HepG2 (cell line): ENCODE measurements around the gene SF3B5. TPM values are rescaled to one million over a fixed set of nuclear protein-coding genes. Genes with fewer than 3 reads are reported as not detected.

Source experiments
- ARNT2 ChIP-seq: sonication (generic); formaldehyde crosslinking; IDR thresholded peaks from 2 replicates; pipeline ENCODE4 v1.8.0; 2022; ENCODE audit warnings: mild to moderate bottlenecking, low read depth, missing genetic modification reagents, moderate library complexity
- HDAC2 ChIP-seq: sonication (generic); formaldehyde crosslinking; IDR thresholded peaks from 2 replicates; pipeline ENCODE4 v1.4.0; 2020; ENCODE audit warnings: missing genetic modification reagents
- JUND ChIP-seq: sonication (generic); formaldehyde crosslinking; IDR thresholded peaks from 2 replicates; pipeline ENCODE4 v1.8.0; 2022; ENCODE audit warnings: mild to moderate bottlenecking, missing genetic modification reagents
- MED8 ChIP-seq: sonication (generic); formaldehyde crosslinking; IDR thresholded peaks from 2 replicates; pipeline ENCODE4 v1.8.1; 2023; ENCODE audit warnings: mild to moderate bottlenecking, missing genetic modification reagents; ENCODE audit not compliant: insufficient replicate concordance
- MIER2 ChIP-seq: IDR thresholded peaks from 2 replicates; pipeline ENCODE4 v1.6.1; 2016; ENCODE audit warnings: missing biosample characterization, missing genetic modification reagents
- RARA ChIP-seq: IDR thresholded peaks from 2 replicates; pipeline ENCODE4 v1.6.1; 2016; ENCODE audit warnings: missing genetic modification reagents, missing compliant biosample characterization
- RBAK ChIP-seq: sonication (generic); formaldehyde crosslinking; IDR thresholded peaks from 2 replicates; pipeline ENCODE4 v1.5.1; 2020; ENCODE audit warnings: mild to moderate bottlenecking, missing genetic modification reagents
- REXO4 ChIP-seq: sonication (generic); formaldehyde crosslinking; IDR thresholded peaks from 2 replicates; pipeline ENCODE4 v1.8.0; 2022; ENCODE audit warnings: missing genetic modification reagents, mild to moderate bottlenecking, borderline replicate concordance
- SRSF9 ChIP-seq: fragments of 200-400 bp; formaldehyde crosslinking; IDR thresholded peaks from 2 replicates; pipeline ENCODE4 v1.6.1; 2018; ENCODE audit warnings: borderline replicate concordance, mild to moderate bottlenecking, low read depth, low read length; ENCODE audit not compliant: insufficient read depth, poor library complexity, severe bottlenecking
- STAG1 ChIP-seq: sonication (generic); formaldehyde crosslinking; IDR thresholded peaks from 2 replicates; pipeline ENCODE4 v1.4.0; 2020; ENCODE audit warnings: missing genetic modification reagents
- TBL1XR1 ChIP-seq: fragments of 150-350 bp; IDR thresholded peaks from 2 replicates; pipeline ENCODE4 v1.6.1; 2014; ENCODE audit warnings: borderline replicate concordance, low read length; ENCODE audit not compliant: partially characterized antibody
- TCF7 ChIP-seq: sonication (generic); IDR thresholded peaks from 2 replicates; pipeline ENCODE4 v1.6.1; 2016; ENCODE audit warnings: antibody characterized with exemption, low read depth
- TOPORS ChIP-seq: sonication (generic); formaldehyde crosslinking; IDR thresholded peaks from 2 replicates; pipeline ENCODE4 v1.8.0; 2023; ENCODE audit warnings: mild to moderate bottlenecking, missing genetic modification reagents
- ZC3H4 ChIP-seq: sonication (generic); formaldehyde crosslinking; IDR thresholded peaks from 2 replicates; pipeline ENCODE4 v1.4.0; 2020; ENCODE audit warnings: missing genetic modification reagents, borderline replicate concordance
- ZKSCAN8 ChIP-seq: IDR thresholded peaks from 2 replicates; pipeline ENCODE4 v1.6.1; 2016; ENCODE audit warnings: borderline replicate concordance, missing genetic modification reagents, missing compliant biosample characterization
- ZNF160 ChIP-seq: sonication (generic); formaldehyde crosslinking; IDR thresholded peaks from 2 replicates; pipeline ENCODE4 v1.8.0; 2022; ENCODE audit warnings: mild to moderate bottlenecking, inconsistent platforms, missing genetic modification reagents
- ZNF619 ChIP-seq: sonication (generic); formaldehyde crosslinking; IDR thresholded peaks from 2 replicates; pipeline ENCODE4 v1.4.0; 2020; ENCODE audit warnings: mild to moderate bottlenecking, missing genetic modification reagents
- polyA plus RNA-seq, 8 experiments: library from polyadenylated mRNA; depleted of rRNA in 3 of 8; stranded (reverse) in 7 of 8; unstranded in 1 of 8; fragments of >200 nt; fragmentation: Illumina TruSeq in 4 of 8; extraction: Trizol in 4 of 8; gene quantifications; 2 replicates each; pipeline versions ENCODE4 v1.2.1 to v1.2.3, GENCODE V29; 2011 to 2016; ENCODE audit warnings: low read depth in 4 of 8, missing spikeins in 1 of 8, mixed read lengths in 1 of 8; ENCODE audit not compliant: insufficient read depth in 1 of 8
- total RNA-seq, 5 experiments: library from RNA; depleted of rRNA; stranded (reverse); fragments of >200 nt; fragmentation: Illumina TruSeq; extraction: Trizol; gene quantifications; 2 replicates each; pipeline ENCODE4 v1.2.3, GENCODE V29; 2016; ENCODE audit warnings: low read depth in 1 of 5
- TF ChIP-seq, protein P1 (sequence below): sonication (generic); formaldehyde crosslinking; IDR thresholded peaks from 2 replicates; pipeline ENCODE4 v1.4.0; 2020; ENCODE audit warnings: mild to moderate bottlenecking, missing genetic modification reagents
- TF ChIP-seq, protein P2 (sequence below): sonication (generic); formaldehyde crosslinking; IDR thresholded peaks from 2 replicates; pipeline ENCODE4 v1.5.0; 2020; ENCODE audit warnings: missing genetic modification reagents
- TF ChIP-seq, protein P3 (sequence below): IDR thresholded peaks from 2 replicates; pipeline ENCODE4 v1.6.1; 2016; ENCODE audit warnings: missing compliant biosample characterization, missing genetic modification reagents, borderline replicate concordance
- TF ChIP-seq, protein P4 (sequence below): IDR thresholded peaks from 2 replicates; pipeline ENCODE4 v1.6.1; 2016; ENCODE audit warnings: missing genetic modification reagents, missing compliant biosample characterization
- TF ChIP-seq, protein P5 (sequence below): sonication (generic); formaldehyde crosslinking; IDR thresholded peaks from 2 replicates; pipeline ENCODE4 v1.4.0; 2020; ENCODE audit warnings: missing genetic modification reagents
- TF ChIP-seq, protein P6 (sequence below): sonication (generic); formaldehyde crosslinking; IDR thresholded peaks from 2 replicates; pipeline ENCODE4 v1.4.0; 2020; ENCODE audit warnings: missing genetic modification reagents

SF3B5 gene
- total and polyA plus RNA-seq, 2 of the 13 experiments (the other 11 are each of a cell fraction or from before 2014, with no cell fraction given) = 263 to 292 TPM

DNA sequence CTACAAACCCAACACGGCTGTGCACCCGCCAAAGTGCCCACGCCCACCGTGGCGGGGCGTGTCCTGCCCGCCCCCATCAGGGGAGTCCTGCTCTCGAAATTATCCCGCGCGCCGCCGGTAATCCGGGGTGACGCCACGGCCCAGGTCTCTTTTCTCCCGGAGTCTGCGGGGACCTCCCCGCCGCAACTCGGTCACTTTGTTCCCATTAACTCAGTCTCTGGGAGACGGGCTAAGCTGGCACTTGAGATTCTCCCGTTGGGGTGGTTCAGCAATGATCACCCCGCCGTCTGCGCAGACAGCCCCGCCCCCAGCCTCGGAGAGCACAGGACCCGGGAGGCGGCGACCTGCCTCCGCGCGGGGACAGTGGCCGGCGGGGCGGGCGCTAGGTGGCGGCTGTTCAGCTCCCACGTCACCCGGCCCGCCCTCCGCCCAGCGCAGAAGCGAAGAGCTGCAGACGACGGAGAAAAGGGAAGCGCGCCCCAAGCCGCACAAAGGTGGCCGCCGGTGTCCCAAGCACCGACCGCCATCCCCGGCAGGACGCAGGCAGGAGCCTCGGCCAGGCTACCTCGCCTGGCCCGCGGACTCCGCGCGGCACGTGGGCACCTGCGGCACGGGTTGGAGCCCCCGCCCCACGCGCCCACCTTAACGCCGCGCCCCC, 31.5 kb downstream of the SF3B5 start (continued):
- TF ChIP-seq, protein P1, sequence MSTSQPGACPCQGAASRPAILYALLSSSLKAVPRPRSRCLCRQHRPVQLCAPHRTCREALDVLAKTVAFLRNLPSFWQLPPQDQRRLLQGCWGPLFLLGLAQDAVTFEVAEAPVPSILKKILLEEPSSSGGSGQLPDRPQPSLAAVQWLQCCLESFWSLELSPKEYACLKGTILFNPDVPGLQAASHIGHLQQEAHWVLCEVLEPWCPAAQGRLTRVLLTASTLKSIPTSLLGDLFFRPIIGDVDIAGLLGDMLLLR = no peak
- TF ChIP-seq SRSF9 (no peak), ARNT2 (CRISPR knock-in tag) (peak; percentile 88; the same call in 1 of the 2 replicates), TBL1XR1 (no peak), STAG1 (CRISPR knock-in tag) (peak; percentile 48), MED8 (CRISPR knock-in tag) (no peak), TCF7 (no peak), ZNF619 (CRISPR knock-in tag) (peak; percentile 67; the same call in 1 of the 2 replicates), HDAC2 (CRISPR knock-in tag) (peak; percentile 69; the same call in 1 of the 2 replicates), RBAK (CRISPR knock-in tag) (no peak), ZC3H4 (CRISPR knock-in tag) (no peak), JUND (no peak), TOPORS (no peak), MIER2 (CRISPR knock-in tag) (no peak), REXO4 (CRISPR knock-in tag) (no peak), ZNF160 (CRISPR knock-in tag) (no peak), ZKSCAN8 (CRISPR knock-in tag) (no peak), RARA (CRISPR knock-in tag) (peak; percentile 11; the same call in 1 of the 2 replicates)
- TF ChIP-seq, protein P2, sequence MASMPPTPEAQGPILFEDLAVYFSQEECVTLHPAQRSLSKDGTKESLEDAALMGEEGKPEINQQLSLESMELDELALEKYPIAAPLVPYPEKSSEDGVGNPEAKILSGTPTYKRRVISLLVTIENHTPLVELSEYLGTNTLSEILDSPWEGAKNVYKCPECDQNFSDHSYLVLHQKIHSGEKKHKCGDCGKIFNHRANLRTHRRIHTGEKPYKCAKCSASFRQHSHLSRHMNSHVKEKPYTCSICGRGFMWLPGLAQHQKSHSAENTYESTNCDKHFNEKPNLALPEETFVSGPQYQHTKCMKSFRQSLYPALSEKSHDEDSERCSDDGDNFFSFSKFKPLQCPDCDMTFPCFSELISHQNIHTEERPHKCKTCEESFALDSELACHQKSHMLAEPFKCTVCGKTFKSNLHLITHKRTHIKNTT (CRISPR knock-in tag) = no peak
- TF ChIP-seq, protein P3, sequence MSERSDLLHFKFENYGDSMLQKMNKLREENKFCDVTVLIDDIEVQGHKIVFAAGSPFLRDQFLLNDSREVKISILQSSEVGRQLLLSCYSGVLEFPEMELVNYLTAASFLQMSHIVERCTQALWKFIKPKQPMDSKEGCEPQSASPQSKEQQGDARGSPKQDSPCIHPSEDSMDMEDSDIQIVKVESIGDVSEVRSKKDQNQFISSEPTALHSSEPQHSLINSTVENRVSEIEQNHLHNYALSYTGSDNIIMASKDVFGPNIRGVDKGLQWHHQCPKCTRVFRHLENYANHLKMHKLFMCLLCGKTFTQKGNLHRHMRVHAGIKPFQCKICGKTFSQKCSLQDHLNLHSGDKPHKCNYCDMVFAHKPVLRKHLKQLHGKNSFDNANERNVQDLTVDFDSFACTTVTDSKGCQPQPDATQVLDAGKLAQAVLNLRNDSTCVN (CRISPR knock-in tag) = no peak
- TF ChIP-seq, protein P4, sequence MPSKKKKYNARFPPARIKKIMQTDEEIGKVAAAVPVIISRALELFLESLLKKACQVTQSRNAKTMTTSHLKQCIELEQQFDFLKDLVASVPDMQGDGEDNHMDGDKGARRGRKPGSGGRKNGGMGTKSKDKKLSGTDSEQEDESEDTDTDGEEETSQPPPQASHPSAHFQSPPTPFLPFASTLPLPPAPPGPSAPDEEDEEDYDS (CRISPR knock-in tag) = 0 out of 2 replicates have a peak, but pooled peaks have one; percentile 29
- TF ChIP-seq, protein P5, sequence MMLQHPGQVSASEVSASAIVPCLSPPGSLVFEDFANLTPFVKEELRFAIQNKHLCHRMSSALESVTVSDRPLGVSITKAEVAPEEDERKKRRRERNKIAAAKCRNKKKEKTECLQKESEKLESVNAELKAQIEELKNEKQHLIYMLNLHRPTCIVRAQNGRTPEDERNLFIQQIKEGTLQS (CRISPR knock-in tag) = no peak
- TF ChIP-seq, protein P6, sequence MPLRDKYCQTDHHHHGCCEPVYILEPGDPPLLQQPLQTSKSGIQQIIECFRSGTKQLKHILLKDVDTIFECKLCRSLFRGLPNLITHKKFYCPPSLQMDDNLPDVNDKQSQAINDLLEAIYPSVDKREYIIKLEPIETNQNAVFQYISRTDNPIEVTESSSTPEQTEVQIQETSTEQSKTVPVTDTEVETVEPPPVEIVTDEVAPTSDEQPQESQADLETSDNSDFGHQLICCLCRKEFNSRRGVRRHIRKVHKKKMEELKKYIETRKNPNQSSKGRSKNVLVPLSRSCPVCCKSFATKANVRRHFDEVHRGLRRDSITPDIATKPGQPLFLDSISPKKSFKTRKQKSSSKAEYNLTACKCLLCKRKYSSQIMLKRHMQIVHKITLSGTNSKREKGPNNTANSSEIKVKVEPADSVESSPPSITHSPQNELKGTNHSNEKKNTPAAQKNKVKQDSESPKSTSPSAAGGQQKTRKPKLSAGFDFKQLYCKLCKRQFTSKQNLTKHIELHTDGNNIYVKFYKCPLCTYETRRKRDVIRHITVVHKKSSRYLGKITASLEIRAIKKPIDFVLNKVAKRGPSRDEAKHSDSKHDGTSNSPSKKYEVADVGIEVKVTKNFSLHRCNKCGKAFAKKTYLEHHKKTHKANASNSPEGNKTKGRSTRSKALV (CRISPR knock-in tag) = peak; percentile 67; the same call in 1 of the 2 replicates
